ENCODE data around the gene ZFP69. TPM values are rescaled to one million over a fixed set of nuclear protein-coding genes. Genes with fewer than 3 reads are reported as not detected.

Gene ZFP69
- 1 to 10 TPM; 2.2 to 4.8 (median 4.6) TPM for total RNA-seq

- Histone ChIP-seq H3K9me3 (peaks cover 12 to 28% of the 10 kb centered on the region in 2 donors), H3K36me3 (no peaks in the 10 kb centered on the region), H3K27ac (peak within 1 kb of the TSS; percentile 2 to 19), H3K4me3 (peak within 1 kb of the TSS; percentile 76 to 87 (median 79)), H3K27me3 (no peaks in the 10 kb centered on the region), H3K4me1 (peaks cover 0 to 3% of the 10 kb centered on the region in 2 donors)
- intact Hi-C loops (cut with DNase I; ENCODE audit: low total_unique reads): no loop called here
- TF ChIP-seq POLR2A (IDR thresholded peaks at IDR 0.05) (no peak), POLR2AphosphoS5 (IDR thresholded peaks at IDR 0.05) (peak in 1 of 3 donors; percentile 14)
- DNase-seq (ENCODE audit: low spot score in 2 of 2): peak in 1 of 2 donors; percentile 24
These were observed at the start of gene ZFP69 for GRCh38 chr1:40476924-40477677. Gene ZFP69, plus strand, starts transcription at chr1:40477290. Its CDS starts 2,072 bp downstream, at chr1:40479362.

GRCh38 chr1:40431385-40431784 lies 45.7 kb upstream of the ZFP69 start:
- H3K36me3 ChIP-seq: no peaks in the 10 kb centered on the region

GRCh38 chr1:40432644-40433390 lies 44.3 kb upstream of the ZFP69 start:
- Histone ChIP-seq H3K9me3 (no peaks in the 10 kb centered on the region), H3K4me3 (no peak overlapping the region), H3K4me1 (no peaks in the 10 kb centered on the region), H3K36me3 (no peaks in the 10 kb centered on the region), H3K27ac (no peak overlapping the region), H3K27me3 (no peaks in the 10 kb centered on the region)
- TF ChIP-seq POLR2A (IDR thresholded peaks at IDR 0.05) (no peak), POLR2AphosphoS5 (IDR thresholded peaks at IDR 0.05) (no peak)
- TF ChIP-seq, protein P1, sequence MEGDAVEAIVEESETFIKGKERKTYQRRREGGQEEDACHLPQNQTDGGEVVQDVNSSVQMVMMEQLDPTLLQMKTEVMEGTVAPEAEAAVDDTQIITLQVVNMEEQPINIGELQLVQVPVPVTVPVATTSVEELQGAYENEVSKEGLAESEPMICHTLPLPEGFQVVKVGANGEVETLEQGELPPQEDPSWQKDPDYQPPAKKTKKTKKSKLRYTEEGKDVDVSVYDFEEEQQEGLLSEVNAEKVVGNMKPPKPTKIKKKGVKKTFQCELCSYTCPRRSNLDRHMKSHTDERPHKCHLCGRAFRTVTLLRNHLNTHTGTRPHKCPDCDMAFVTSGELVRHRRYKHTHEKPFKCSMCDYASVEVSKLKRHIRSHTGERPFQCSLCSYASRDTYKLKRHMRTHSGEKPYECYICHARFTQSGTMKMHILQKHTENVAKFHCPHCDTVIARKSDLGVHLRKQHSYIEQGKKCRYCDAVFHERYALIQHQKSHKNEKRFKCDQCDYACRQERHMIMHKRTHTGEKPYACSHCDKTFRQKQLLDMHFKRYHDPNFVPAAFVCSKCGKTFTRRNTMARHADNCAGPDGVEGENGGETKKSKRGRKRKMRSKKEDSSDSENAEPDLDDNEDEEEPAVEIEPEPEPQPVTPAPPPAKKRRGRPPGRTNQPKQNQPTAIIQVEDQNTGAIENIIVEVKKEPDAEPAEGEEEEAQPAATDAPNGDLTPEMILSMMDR (IDR thresholded peaks at IDR 0.05): no peak
- no peak for DNase-seq (ENCODE audit: low spot score in 2 of 2)
- intact Hi-C loops (cut with DNase I; ENCODE audit: low total_unique reads): no loop called here

More at GRCh38 chr1:40431385-40431784, 45.7 kb upstream of the ZFP69 start:
- no peak for TF ChIP-seq POLR2A (IDR thresholded peaks at IDR 0.05)
- H3K27ac ChIP-seq: no peak overlapping the region
- H3K4me3 ChIP-seq: no peak overlapping the region
- H3K9me3 ChIP-seq: no peaks in the 10 kb centered on the region
- intact Hi-C loops (cut with DNase I; ENCODE audit: low total_unique reads): no loop called here
- DNase-seq (ENCODE audit: low spot score in 2 of 2): no peak
- no peaks in the 10 kb centered on the region for H3K27me3 ChIP-seq
- H3K4me1 ChIP-seq: no peaks in the 10 kb centered on the region

GRCh38 chr1:40435471-40435870 lies 41.6 kb upstream of the ZFP69 start:
- Histone ChIP-seq H3K27me3 (no peaks in the 10 kb centered on the region), H3K27ac (no peak overlapping the region), H3K4me3 (no peak overlapping the region), H3K4me1 (no peaks in the 10 kb centered on the region), H3K9me3 (no peaks in the 10 kb centered on the region), H3K36me3 (no peaks in the 10 kb centered on the region)
- TF ChIP-seq POLR2A (IDR thresholded peaks at IDR 0.05) (no peak), POLR2AphosphoS5 (IDR thresholded peaks at IDR 0.05) (no peak)
- TF ChIP-seq, protein P1 (IDR thresholded peaks at IDR 0.05): no peak
- intact Hi-C loops (cut with DNase I; ENCODE audit: low total_unique reads): no loop called here
- DNase-seq (ENCODE audit: low spot score in 2 of 2): no peak

DNA sequence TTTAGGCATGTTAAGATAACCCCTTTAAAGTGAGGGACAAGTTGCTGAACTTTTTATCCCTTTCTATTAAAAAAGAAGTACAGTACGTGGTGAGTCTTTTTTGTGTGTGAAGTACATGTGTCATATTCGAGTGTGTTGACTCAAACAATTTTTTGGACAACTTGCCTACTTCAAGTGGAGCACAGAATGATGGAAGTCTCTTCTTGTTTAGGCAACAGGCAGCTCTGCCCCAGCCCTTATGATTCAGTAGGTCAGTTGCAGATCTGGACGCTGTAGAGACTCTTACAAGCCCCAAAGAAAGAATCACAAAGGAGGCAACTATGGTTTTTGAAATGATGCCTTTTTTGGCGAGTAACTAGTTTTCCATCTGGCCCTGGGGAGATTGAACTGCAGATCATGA lies 41.2 kb upstream of the ZFP69 start:
- Histone ChIP-seq H3K9me3 (no peaks in the 10 kb centered on the region), H3K27me3 (no peaks in the 10 kb centered on the region), H3K4me3 (no peak overlapping the region), H3K36me3 (no peaks in the 10 kb centered on the region), H3K4me1 (no peaks in the 10 kb centered on the region), H3K27ac (no peak overlapping the region)
- DNase-seq (ENCODE audit: low spot score in 2 of 2): no peak
- intact Hi-C loops (cut with DNase I; ENCODE audit: low total_unique reads): no loop called here
- TF ChIP-seq POLR2AphosphoS5 (IDR thresholded peaks at IDR 0.05) (no peak), POLR2A (IDR thresholded peaks at IDR 0.05) (no peak)
- TF ChIP-seq, protein P1 (IDR thresholded peaks at IDR 0.05): no peak
